Epithelial cell of umbilical artery (primary cell): ENCODE results near the gene GDF7. TPM values are rescaled to one million over a fixed set of nuclear protein-coding genes. Genes with fewer than 3 reads are reported as not detected.

Experiments
- total RNA-seq: library from RNA; depleted of rRNA; stranded (reverse); fragments of >200 nt; gene quantifications from 2 replicates; pipeline ENCODE4 v1.2.3, GENCODE V29; 2014

GDF7 gene
- 5.5 and 36.8 TPM in 2 replicates for total RNA-seq

DNA sequence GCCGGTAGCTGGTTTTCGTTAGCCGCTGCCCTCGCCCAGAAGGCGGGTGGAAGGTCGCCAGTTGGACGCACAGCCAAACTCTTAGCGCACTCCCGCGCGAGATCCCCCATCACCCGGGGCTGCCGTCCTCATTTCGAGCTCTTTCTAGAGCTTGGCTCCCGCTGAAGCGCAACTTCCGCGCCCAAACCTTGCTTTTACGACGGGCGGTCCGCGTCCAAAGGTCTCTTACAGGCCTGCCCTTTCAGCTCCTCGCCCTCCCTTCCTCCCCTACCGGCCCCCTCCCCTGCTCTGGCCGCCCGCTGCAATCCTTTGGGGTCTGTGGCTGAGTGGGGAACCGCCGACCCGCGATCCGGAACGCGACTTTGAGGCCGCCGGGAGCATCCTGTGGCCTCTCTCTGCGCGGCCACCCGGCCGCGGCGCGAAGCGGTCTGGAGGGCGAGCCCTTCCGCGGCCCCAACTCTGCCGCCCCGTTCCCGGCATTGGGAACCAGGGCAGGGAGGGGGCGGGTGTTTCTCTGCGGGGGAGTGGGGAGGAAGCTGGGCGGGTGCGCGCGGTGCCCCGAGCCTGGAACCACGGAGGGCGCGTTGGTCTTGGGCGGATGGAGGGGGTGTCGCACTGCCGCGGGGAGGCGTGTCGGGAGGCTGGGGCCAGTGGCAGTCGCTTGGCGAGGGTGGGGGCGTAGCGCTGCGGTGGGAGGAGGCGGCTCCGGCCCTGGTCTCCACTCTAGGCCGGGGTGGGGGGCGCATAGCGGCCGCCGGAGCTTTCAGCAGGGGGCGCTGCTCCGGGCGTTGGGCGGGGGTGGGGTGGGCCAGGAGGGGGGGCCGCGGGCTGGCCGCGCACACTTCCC is at the start of gene GDF7:
Gene GDF7 (plus strand): TSS at position 841 of the 847 bp plus-strand sequence. CDS start 96 bp downstream, outside the sequence.

DNA sequence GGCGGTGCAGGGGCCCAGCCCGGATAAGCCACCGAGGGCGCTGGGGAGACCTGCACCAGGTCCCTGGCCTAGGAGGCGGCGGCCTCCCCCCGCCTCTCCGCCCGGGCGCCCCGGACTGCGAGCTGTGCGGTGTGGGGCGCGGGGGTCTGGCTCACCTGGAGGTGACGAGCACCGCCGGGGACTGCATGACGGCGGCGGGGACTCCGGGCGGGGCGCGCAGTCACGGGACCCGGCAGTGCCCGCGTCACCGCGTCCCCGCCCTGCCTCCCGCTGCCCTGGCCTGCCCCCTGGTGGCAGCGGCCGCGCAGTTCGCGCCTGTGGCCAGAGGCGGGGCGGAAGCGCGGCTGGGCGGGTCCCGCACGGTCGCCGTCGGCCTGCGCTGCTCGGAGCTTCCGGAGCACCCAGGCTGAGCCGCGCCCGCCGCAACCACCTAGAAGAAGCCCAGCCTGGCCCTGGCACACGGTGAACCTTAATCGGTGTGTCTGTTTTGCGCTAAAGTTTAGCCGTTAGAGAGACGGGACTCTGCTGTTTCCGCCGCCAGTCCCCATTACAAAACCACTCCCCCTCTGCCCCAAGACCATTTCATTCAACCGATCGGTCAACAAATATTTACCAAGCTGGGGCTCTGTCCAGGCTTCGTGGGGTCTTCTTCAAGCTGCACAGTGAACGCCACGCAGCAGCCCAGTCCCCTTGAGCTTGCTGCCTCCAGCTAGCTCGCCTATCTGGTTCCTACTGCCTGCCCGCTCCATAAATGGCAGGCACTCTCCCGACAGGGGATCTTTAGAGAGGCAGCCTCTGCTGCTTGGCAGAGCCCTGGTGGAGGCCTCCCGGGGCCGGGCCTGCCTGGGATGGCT is 15.8 kb upstream of the GDF7 start, which contains the start of gene HS1BP3:
Gene HS1BP3 (minus strand): TSS at position 222 of the 854 bp plus-strand sequence. CDS start 35 bp downstream, at position 187.

Other genes with a start within 250 kb of the GDF7 start
- gene RHOB, start 220.1 kb upstream of the GDF7 start, total RNA-seq, result 850 and 995 TPM in 2 replicates
- 19.8 and 22.9 TPM in 2 replicates for gene HS1BP3, start 16.0 kb upstream of the GDF7 start, total RNA-seq
- gene LDAH, start 156.0 kb downstream of the GDF7 start, total RNA-seq, result 17.9 and 27.2 TPM in 2 replicates